GM18499 (cell line): ENCODE results near the gene PRAMEF14.
"Not testable (repeated sequence)": the region's sequence is repeated elsewhere in the genome, so short reads cannot be mapped to it uniquely, and the experiment has no call there.

Experiments
- ATAC-seq: cut with Tn5 transposase; IDR thresholded peaks from one replicate; pipeline ENCODE4 v1.9.1; 2021; ENCODE audit warnings: moderate number of reproducible peaks; ENCODE audit not compliant: insufficient read depth, unreplicated experiment

Gene PRAMEF14, protein sequence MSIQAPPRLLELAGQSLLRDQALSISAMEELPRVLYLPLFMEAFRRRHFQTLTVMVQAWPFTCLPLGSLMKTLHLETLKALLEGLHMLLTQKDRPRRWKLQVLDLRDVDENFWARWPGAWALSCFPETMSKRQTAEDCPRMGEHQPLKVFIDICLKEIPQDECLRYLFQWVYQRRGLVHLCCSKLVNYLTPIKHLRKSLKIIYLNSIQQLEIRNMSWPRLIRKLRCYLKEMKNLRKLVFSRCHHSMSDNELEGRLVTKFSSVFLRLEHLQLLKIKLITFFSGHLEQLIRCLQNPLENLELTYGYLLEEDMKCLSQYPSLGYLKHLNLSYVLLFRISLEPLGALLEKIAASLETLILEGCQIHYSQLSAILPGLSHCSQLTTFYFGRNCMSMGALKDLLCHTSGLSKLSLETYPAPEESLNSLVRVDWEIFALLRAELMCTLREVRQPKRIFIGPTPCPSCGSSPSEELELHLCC

GRCh38 chr1:13347034-13347433, at the start of gene PRAMEF14:
PRAMEF14 (minus strand) TSS chr1:13347134; CDS start chr1:13345314, 1,820 bp downstream.
- not testable (repeated sequence) for ATAC-seq

DNA sequence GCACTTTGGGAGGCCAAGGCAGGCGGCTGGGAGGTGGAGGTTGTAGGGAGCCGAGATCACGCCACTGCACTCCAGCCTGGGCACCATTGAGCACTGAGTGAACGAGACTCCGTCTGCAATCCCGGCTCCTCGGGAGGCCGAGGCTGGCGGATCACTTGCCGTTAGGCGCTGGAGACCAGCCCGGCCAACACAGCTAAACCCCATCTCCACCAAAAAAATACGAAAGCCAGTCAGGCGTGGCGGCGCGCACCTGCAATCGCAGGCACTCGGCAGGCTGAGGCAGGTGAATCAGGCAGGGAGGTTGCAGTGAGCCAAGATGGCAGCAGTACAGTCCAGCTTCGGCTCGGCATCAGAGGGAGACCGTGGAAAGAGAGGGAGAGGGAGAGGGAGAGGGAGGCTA, 48.4 kb upstream of the PRAMEF14 start:
- not testable (repeated sequence) for ATAC-seq

- ATAC-seq = not testable (repeated sequence)
Observed at GRCh38 chr1:13394761-13395160, 47.8 kb upstream of the PRAMEF14 start.

GRCh38 chr1:13393004-13393403, 46.1 kb upstream of the PRAMEF14 start:
- ATAC-seq = not testable (repeated sequence)

DNA sequence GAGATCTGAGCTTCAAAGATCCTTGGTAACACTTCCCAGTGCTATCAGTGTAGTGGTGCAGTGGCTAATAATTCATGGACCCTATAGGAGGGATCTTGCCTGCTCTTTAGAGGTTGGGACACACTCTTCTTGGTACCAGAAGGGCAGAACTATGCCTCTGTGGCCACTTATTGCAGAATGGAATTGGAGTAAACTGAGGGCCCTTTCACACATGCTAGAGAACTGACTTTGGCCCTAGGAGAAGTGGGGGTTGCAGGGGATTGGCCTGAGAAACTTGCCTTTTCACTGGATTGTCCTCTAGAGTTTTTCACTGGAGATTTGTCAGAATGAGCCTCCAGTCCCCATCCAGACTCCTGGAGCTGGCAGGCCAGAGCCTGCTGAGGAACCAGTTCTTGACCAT, 42.4 kb upstream of the PRAMEF14 start, which contains the start of gene PRAMEF17:
PRAMEF17 (plus strand) TSS at position 301 of the 400 bp plus-strand sequence; CDS start at position 327, 26 bp downstream.
- not testable (repeated sequence) for ATAC-seq

DNA sequence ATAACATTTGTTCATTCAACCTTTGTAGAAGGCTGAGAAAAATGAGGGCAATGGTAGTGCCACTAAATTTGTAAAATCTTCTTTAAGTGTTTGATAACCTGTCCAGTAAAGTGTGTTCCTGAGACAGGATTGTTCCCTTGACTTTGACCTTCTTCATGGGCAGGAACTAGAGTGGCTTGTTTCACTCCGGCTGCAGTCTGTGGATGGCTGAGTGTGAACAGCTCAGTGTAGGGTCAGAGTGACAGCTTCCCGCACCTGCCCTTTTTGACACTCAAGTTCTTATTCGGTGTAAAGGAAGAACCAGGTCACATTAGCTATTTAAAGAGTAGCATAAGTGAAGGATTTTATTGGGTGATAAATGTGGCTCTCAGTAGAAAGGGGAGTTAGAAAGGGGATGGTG, 33.4 kb upstream of the PRAMEF14 start:
- ATAC-seq = not testable (repeated sequence)

GRCh38 chr1:13378983-13379382, 32.0 kb upstream of the PRAMEF14 start:
- ATAC-seq = not testable (repeated sequence)

GRCh38 chr1:13368544-13368943, 21.6 kb upstream of the PRAMEF14 start:
- ATAC-seq = not testable (repeated sequence)

- not testable (repeated sequence) for ATAC-seq
Observed at GRCh38 chr1:13366536-13366935, 19.6 kb upstream of the PRAMEF14 start.

GRCh38 chr1:13364928-13365327, 18.0 kb upstream of the PRAMEF14 start:
- ATAC-seq = not testable (repeated sequence)

DNA sequence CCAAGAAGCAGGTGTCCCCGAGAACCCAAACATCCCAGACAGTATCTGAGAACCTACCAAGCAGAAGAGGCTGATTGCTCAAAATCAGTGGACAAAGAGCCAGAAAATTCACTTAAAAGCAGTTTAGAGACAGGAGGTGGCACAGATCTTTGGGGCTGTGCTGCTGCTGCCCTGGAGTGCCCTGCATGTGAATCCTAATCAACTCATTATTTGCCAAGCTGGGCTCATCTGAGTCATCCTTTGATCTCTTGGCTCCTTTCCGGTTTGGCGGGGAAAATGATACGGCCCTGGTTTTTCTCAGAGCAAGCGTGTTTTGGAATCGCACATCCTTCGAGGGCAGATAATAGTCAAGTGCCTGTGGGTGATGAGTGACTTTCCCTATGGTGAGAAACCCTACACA, 15.4 kb upstream of the PRAMEF14 start:
- ATAC-seq = not testable (repeated sequence)

DNA sequence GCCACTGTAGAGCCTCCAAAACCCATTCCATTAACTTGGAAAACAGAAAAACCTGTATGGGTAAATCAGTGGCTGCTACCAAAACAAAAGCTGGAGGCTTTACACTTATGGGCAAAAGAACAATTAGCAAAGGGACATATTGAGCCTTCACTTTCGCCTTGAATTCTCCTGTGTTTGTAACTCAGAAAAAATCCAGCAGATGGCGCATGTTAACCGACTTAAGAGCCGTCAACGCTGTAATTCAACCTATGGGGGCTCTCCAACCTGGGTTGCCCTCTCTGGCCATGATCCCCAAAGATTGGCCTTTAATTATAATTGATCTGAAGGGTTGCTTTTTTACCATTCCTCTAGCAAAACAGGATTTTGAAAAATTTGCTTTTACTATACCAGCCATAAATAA, 9.8 kb upstream of the PRAMEF14 start:
- not testable (repeated sequence) for ATAC-seq

DNA sequence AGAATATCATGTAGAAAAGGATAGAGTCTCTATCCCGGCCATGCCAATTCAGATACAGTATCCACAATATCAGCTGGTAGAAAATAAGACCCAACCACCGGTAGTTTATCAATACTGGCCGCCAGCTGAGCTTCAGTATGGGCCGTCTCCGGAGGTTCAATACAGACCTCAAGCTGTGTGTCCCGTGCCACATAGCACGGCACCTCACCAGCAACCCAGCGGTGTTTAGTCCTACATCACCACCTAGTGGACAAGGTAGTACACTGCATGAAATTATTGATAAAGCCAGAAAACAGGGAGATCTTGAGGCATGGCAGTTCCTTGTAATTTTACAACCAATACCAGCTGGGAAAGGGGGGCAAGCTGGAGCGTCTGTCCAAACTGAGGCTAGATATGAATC, 7.5 kb upstream of the PRAMEF14 start:
- not testable (repeated sequence) for ATAC-seq

GRCh38 chr1:13353476-13353875, 6.5 kb upstream of the PRAMEF14 start:
- ATAC-seq = not testable (repeated sequence)

DNA sequence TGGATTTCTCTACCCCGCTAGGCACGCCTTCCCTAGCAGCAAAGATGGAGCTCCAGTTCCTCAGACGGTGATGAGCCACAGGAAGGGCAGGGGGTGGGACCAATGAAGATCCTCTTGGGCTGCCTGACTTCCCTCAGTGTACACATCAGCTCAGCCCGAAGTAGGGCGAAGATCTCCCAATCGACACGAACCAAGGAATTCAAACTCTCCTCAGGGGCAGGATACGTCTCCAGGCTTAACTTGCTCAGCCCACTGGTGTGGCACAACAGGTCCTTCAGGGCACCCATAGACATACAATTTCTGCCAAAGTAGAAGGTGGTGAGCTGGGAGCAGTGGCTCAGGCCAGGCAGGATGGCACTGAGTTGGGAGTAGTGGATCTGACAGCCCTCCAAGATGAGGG, 4.4 kb downstream of the PRAMEF14 start:
- not testable (repeated sequence) for ATAC-seq

DNA sequence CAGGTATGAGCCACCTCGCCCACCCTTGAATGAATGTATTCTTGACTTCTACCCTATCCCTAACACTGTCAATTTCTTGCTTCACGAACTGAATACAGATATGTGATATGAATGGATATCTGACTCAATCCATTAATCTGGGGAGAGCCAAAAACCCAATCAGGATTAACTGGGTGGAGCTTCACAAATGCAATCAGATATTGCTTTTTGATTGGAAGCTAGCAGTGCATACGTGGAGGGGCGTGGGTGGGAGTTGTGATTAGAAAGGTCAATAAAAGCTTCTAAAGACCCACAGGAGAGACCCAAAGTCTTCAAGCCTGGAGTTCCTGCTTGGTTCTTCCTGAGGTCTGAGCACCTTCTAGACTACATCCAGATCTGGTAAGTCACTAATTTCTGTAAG, 31.7 kb downstream of the PRAMEF14 start, which contains the start of gene PRAMEF15:
PRAMEF15 (plus strand) TSS at position 301 of the 400 bp plus-strand sequence. CDS start 2,827 bp downstream, outside the sequence.
- not testable (repeated sequence) for ATAC-seq

GRCh38 chr1:13303239-13303638, 43.7 kb downstream of the PRAMEF14 start, which contains the start of gene PRAMEF33:
PRAMEF33 (plus strand) TSS chr1:13303539; CDS start chr1:13305955, 2,416 bp downstream.
- not testable (repeated sequence) for ATAC-seq

- ATAC-seq = not testable (repeated sequence)
Observed at GRCh38 chr1:13302197-13302596, 44.7 kb downstream of the PRAMEF14 start.

GRCh38 chr1:13298699-13299098, 48.2 kb downstream of the PRAMEF14 start:
- not testable (repeated sequence) for ATAC-seq

GRCh38 chr1:13297216-13297931, 49.6 kb downstream of the PRAMEF14 start:
- not testable (repeated sequence) for ATAC-seq
